Measurements from ENCODE around the gene AKNAD1. TPM values are rescaled to one million over a fixed set of nuclear protein-coding genes. Genes with fewer than 3 reads are reported as not detected.
"Not testable (repeated sequence)": the region's sequence is repeated elsewhere in the genome, so short reads cannot be mapped to it uniquely, and the experiment has no call there.

Gene AKNAD1
- total RNA-seq, result not detected
- long read RNA-seq, result 0 reads

GRCh38 chr1:108856994-108857393, at the start of gene AKNAD1:
Gene AKNAD1, minus strand, starts transcription at chr1:108857094. Its CDS starts 4,430 bp downstream, at chr1:108852664.
- intact Hi-C loops (cut with DNase I), result no loop called here

GRCh38 chr1:108901106-108901505, 44.2 kb upstream of the AKNAD1 start:
- intact Hi-C loops (cut with DNase I), result no loop called here
- DNase-seq (no peak), ATAC-seq (no peak)

More at GRCh38 chr1:108856994-108857393, at the start of gene AKNAD1:
- DNase-seq (no peak), ATAC-seq (no peak)

GRCh38 chr1:108897865-108898720, 41.2 kb upstream of the AKNAD1 start:
- ATAC-seq, result peak; percentile 67 to 68
- DNase-seq, result no peak
- intact Hi-C loops (cut with DNase I), result loop anchor here (1.0 to 5.0 kb wide), 2 partner anchors 71 to 72 kb away; no protein-coding TSS in a partner anchor

GRCh38 chr1:108896146-108897145, 39.6 kb upstream of the AKNAD1 start:
- DNase-seq, result no peak
- intact Hi-C loops (cut with DNase I), result loop anchor here in 1 of 2 donors (5.0 kb wide), 1 partner anchor 69 kb away; no protein-coding TSS in a partner anchor
- ATAC-seq, result peak; percentile 23 to 63

GRCh38 chr1:108893141-108893530, 36.2 kb upstream of the AKNAD1 start:
- DNase-seq (no peak), ATAC-seq (no peak)
- intact Hi-C loops (cut with DNase I), result no loop called here

GRCh38 chr1:108892356-108893140, 35.7 kb upstream of the AKNAD1 start:
- ATAC-seq (no peak), DNase-seq (no peak)
- intact Hi-C loops (cut with DNase I), result no loop called here

GRCh38 chr1:108889706-108890384, 33.0 kb upstream of the AKNAD1 start:
- ATAC-seq, result no peak
- intact Hi-C loops (cut with DNase I), result no loop called here
- DNase-seq, result no peak

GRCh38 chr1:108889006-108889645, 32.2 kb upstream of the AKNAD1 start:
- intact Hi-C loops (cut with DNase I); ATAC-seq; DNase-seq: not testable (repeated sequence)

- intact Hi-C loops (cut with DNase I), result no loop called here
- no peak for DNase-seq
- no peak for ATAC-seq
Observed at GRCh38 chr1:108886292-108886691, 29.4 kb upstream of the AKNAD1 start.

- intact Hi-C loops (cut with DNase I), result no loop called here
- ATAC-seq (no peak), DNase-seq (no peak)
Observed at GRCh38 chr1:108884968-108885367, 28.1 kb upstream of the AKNAD1 start.

- ATAC-seq, result no peak
- intact Hi-C loops (cut with DNase I), result no loop called here
- DNase-seq, result no peak
Observed at GRCh38 chr1:108882837-108883236, 25.9 kb upstream of the AKNAD1 start.

GRCh38 chr1:108881369-108881768, 24.5 kb upstream of the AKNAD1 start:
- DNase-seq, result no peak
- intact Hi-C loops (cut with DNase I), result no loop called here
- ATAC-seq, result no peak

GRCh38 chr1:108880850-108881249, 24.0 kb upstream of the AKNAD1 start:
- no peak for DNase-seq
- intact Hi-C loops (cut with DNase I), result no loop called here
- no peak for ATAC-seq

GRCh38 chr1:108878678-108879077, 21.8 kb upstream of the AKNAD1 start:
- ATAC-seq (no peak), DNase-seq (no peak)
- intact Hi-C loops (cut with DNase I), result loop anchor here in 1 of 2 donors (5.0 kb wide), 1 partner anchor 36 kb away; no protein-coding TSS in a partner anchor

GRCh38 chr1:108878160-108878469, 21.2 kb upstream of the AKNAD1 start:
- no peak for ATAC-seq
- no peak for DNase-seq
- intact Hi-C loops (cut with DNase I), result loop anchor here in 1 of 2 donors (5.0 kb wide), 1 partner anchor 36 kb away; no protein-coding TSS in a partner anchor

GRCh38 chr1:108877348-108878159, 20.7 kb upstream of the AKNAD1 start:
- DNase-seq (no peak), ATAC-seq (peak in 1 of 2 donors; percentile 8)
- intact Hi-C loops (cut with DNase I), result loop anchor here in 1 of 2 donors (5.0 kb wide), 1 partner anchor 35 kb away; no protein-coding TSS in a partner anchor

Measured in left cardiac atrium (tissue), 4 donors.